GM19328 (cell line): ENCODE data around the gene C11orf21.

Experiments
- ATAC-seq: cut with Tn5 transposase; IDR thresholded peaks from one replicate; pipeline ENCODE4 v1.9.1; 2021; ENCODE audit warnings: mild to moderate bottlenecking, moderate library complexity; ENCODE audit not compliant: unreplicated experiment

Gene C11orf21

GRCh38 chr11:2321311-2321683 lies 19.6 kb upstream of the C11orf21 start:
- no peak for ATAC-seq

GRCh38 chr11:2320568-2321310 lies 19.0 kb upstream of the C11orf21 start:
- ATAC-seq = no peak

DNA sequence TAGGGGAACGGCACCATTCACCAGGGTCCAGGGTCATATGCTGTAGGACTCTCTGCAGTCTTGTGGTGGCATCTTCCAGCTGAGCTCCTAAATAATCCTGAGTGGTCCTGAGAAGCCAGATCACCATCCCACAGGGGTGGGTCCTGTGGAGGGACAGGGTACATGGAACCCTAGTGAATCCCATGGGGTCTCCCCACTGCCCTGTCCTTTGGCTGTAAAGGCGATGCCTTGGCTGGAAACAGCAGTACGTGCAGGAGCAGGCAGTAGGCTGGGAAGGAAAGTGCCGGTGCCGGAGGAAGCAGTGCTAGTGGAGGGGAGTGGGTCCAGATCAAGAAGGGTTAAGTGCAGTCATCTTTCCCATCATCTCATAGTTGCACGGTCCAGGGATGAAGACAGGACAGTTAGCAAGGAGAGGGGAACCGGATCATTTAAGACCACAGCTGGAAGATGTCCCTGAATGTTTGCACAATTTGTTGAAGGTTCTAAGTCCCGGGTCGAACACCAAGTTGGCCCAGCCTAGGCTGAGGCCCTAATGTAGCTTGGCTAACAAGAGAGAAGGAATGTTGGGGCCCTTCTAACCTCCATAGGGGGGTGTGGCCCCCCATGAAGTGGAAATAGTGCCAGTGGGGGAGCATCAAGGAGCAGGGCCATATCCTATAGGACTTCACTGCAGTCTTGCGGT lies 18.2 kb upstream of the C11orf21 start:
- ATAC-seq = no peak

DNA sequence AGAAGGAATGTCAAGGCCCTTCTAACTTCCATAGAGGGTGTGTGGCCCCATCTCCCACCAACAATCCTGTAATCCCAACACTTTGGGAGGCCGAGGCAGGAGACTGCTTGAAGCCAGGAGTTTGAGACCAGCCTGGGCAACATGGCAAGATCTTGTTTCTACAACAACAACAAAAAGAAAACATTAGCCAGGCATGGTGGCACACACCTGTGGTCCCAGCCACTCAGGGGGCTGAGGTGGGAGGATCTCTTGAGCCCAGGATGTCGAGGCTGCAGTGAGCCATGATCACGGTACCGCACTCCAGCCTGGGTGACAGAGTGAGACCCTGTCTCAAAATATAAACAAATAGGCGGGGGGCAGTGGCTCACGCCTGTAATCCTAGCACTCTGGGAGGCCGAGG lies 17.0 kb upstream of the C11orf21 start:
- no peak for ATAC-seq

GRCh38 chr11:2318123-2318522 lies 16.4 kb upstream of the C11orf21 start:
- ATAC-seq = no peak

- ATAC-seq = no peak
These were observed 15.8 kb upstream of the C11orf21 start for GRCh38 chr11:2317354-2318050.

DNA sequence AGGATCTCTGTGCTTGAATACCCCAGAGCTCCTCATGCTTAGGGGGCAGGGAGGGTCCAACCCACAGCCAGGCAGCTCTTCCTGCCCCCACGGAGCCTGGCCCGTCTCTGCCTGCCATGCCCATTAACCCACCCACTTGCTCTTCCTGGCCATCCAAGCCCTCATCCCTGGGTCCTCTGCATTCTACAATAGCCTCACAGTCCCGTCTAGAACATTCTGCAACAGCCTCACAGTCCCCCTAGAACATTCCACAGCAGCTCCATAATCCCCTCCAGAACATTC lies 15.2 kb upstream of the C11orf21 start:
- ATAC-seq = no peak

GRCh38 chr11:2316169-2316962 lies 14.6 kb upstream of the C11orf21 start:
- ATAC-seq = no peak

- ATAC-seq = no peak
These were observed 13.9 kb upstream of the C11orf21 start for GRCh38 chr11:2315395-2316168.

- ATAC-seq = no peak
These were observed 13.0 kb upstream of the C11orf21 start for GRCh38 chr11:2314525-2315394.

- ATAC-seq = no peak
These were observed 12.4 kb upstream of the C11orf21 start for GRCh38 chr11:2314136-2314524.

- ATAC-seq = no peak
These were observed 11.6 kb upstream of the C11orf21 start for GRCh38 chr11:2313051-2313951.

DNA sequence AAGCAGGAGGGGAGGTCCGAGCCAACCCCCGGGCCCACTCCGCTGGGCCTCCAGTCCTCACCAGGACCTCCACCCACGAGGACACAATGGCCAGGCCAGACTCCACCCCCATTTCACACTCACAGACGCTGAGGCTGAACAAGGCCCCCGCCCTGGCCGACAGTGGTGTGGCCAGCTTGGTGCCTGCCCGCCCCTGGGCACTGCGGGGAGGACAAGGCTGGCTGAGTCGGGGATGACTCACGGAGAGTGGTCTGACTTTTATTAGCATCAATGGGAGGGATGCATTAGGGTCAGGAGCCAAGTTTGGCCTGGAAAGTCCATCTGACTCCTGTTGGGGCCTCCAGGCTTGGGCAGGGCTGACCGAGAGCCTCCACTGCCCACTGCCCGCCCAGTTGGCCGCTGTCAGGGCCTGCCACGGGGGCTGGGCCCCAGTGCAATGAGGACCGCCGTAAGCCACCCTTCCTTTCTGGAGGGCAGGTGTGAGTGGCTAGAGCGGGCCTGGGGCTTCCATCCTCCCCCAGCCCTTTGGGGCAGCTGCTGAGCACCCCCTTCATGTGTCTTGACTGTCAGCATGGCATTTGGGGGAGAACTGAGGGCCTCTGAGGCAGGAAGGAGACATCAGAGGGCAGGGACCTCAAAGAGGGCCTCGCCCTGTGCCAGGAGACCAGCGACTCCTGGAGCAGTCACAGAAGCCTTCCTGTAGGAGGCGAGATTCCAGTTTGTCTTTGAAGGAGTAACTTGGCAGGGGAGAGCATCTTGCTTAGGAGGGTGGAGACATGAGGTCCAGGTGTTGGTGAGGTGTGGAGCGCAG lies 10.7 kb upstream of the C11orf21 start:
- ATAC-seq = no peak

GRCh38 chr11:2311353-2312133 lies 9.8 kb upstream of the C11orf21 start:
- ATAC-seq = no peak

DNA sequence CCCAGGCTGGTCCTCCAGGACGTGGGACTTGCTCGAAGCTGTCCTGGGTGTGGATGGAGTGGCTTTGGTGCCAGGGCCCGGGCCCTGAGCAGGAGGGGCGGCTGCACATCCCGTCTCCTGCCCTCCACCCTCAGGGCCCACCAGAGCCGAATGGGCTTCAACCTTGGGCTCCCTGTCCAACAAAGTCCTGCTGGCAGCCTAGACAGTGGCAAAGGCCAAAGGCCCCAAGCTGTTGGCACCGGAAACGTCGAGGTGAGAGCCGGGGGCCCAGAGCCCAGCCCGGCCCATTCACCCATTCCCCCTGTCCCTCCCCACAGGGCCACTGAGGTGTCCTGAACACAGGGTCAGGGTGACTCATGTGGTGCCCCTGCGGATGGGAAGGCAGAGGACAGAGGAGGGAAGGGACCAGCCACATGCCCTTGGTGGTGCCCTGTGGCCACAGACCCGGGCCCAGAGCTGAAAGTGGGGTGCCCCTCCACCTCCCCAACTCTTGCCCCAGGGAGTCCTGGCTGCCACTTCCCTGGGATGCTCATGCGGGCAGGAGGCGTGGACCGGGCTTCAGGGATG lies 9.2 kb upstream of the C11orf21 start:
- no peak for ATAC-seq

GRCh38 chr11:2310073-2310785 lies 8.5 kb upstream of the C11orf21 start:
- ATAC-seq = no peak
